ENCODE measurements around the gene ZHX3.

ZHX3 gene

GRCh38 chr20:41277049-41277448, 40.5 kb downstream of the ZHX3 start:
- Histone ChIP-seq H3K9me3 (ENCODE audit: control insufficient read depth, low read depth, low read length) (no peaks in the 10 kb centered on the region), H3K9ac (ENCODE audit: low read length) (no peak overlapping the region), H3K36me3 (ENCODE audit: control insufficient read depth, low read depth, low read length) (no peaks in the 10 kb centered on the region), H3K27me3 (ENCODE audit: control insufficient read depth, insufficient read depth, low read length) (no peaks in the 10 kb centered on the region), H3K4me1 (ENCODE audit: control insufficient read depth, low read depth, low read length) (peaks cover 3% of the 10 kb centered on the region), H3K4me3 (ENCODE audit: low read length) (no peak overlapping the region), H3K27ac (ENCODE audit: low read length) (no peak overlapping the region)

- Histone ChIP-seq H3K4me3 (ENCODE audit: low read length) (no peak overlapping the region), H3K9ac (ENCODE audit: low read length) (no peak overlapping the region), H3K36me3 (ENCODE audit: control insufficient read depth, low read depth, low read length) (no peaks in the 10 kb centered on the region), H3K27ac (ENCODE audit: low read length) (no peak overlapping the region), H3K9me3 (ENCODE audit: control insufficient read depth, low read depth, low read length) (no peaks in the 10 kb centered on the region), H3K4me1 (ENCODE audit: control insufficient read depth, low read depth, low read length) (peaks cover 3% of the 10 kb centered on the region), H3K27me3 (ENCODE audit: control insufficient read depth, insufficient read depth, low read length) (no peaks in the 10 kb centered on the region)
Observed at GRCh38 chr20:41276317-41276751, 41.2 kb downstream of the ZHX3 start.

- Histone ChIP-seq H3K27ac (ENCODE audit: low read length) (no peak overlapping the region), H3K9ac (ENCODE audit: low read length) (no peak overlapping the region), H3K9me3 (ENCODE audit: control insufficient read depth, low read depth, low read length) (no peaks in the 10 kb centered on the region), H3K4me1 (ENCODE audit: control insufficient read depth, low read depth, low read length) (peaks cover 3% of the 10 kb centered on the region), H3K36me3 (ENCODE audit: control insufficient read depth, low read depth, low read length) (no peaks in the 10 kb centered on the region), H3K27me3 (ENCODE audit: control insufficient read depth, insufficient read depth, low read length) (no peaks in the 10 kb centered on the region), H3K4me3 (ENCODE audit: low read length) (no peak overlapping the region)
Observed at GRCh38 chr20:41275301-41275731, 42.2 kb downstream of the ZHX3 start.

- H3K4me3 ChIP-seq (ENCODE audit: low read length) = no peak overlapping the region
- H3K4me1 ChIP-seq (ENCODE audit: control insufficient read depth, low read depth, low read length) = peaks cover 3% of the 10 kb centered on the region
- no peak overlapping the region for H3K9ac ChIP-seq (ENCODE audit: low read length)
- H3K9me3 ChIP-seq (ENCODE audit: control insufficient read depth, low read depth, low read length) = no peaks in the 10 kb centered on the region
- no peak overlapping the region for H3K27ac ChIP-seq (ENCODE audit: low read length)
- no peaks in the 10 kb centered on the region for H3K27me3 ChIP-seq (ENCODE audit: control insufficient read depth, insufficient read depth, low read length)
- no peaks in the 10 kb centered on the region for H3K36me3 ChIP-seq (ENCODE audit: control insufficient read depth, low read depth, low read length)
Observed at GRCh38 chr20:41274152-41274551, 43.4 kb downstream of the ZHX3 start.

GRCh38 chr20:41273445-41273844, 44.1 kb downstream of the ZHX3 start:
- H3K4me1 ChIP-seq (ENCODE audit: control insufficient read depth, low read depth, low read length) = peaks cover 3% of the 10 kb centered on the region
- H3K36me3 ChIP-seq (ENCODE audit: control insufficient read depth, low read depth, low read length) = no peaks in the 10 kb centered on the region
- no peak overlapping the region for H3K9ac ChIP-seq (ENCODE audit: low read length)
- no peaks in the 10 kb centered on the region for H3K9me3 ChIP-seq (ENCODE audit: control insufficient read depth, low read depth, low read length)
- no peak overlapping the region for H3K4me3 ChIP-seq (ENCODE audit: low read length)
- no peak overlapping the region for H3K27ac ChIP-seq (ENCODE audit: low read length)
- no peaks in the 10 kb centered on the region for H3K27me3 ChIP-seq (ENCODE audit: control insufficient read depth, insufficient read depth, low read length)

- Histone ChIP-seq H3K9me3 (ENCODE audit: control insufficient read depth, low read depth, low read length) (no peaks in the 10 kb centered on the region), H3K4me1 (ENCODE audit: control insufficient read depth, low read depth, low read length) (peaks cover 3% of the 10 kb centered on the region), H3K27me3 (ENCODE audit: control insufficient read depth, insufficient read depth, low read length) (no peaks in the 10 kb centered on the region), H3K9ac (ENCODE audit: low read length) (no peak overlapping the region), H3K27ac (ENCODE audit: low read length) (no peak overlapping the region), H3K4me3 (ENCODE audit: low read length) (no peak overlapping the region), H3K36me3 (ENCODE audit: control insufficient read depth, low read depth, low read length) (no peaks in the 10 kb centered on the region)
Observed at GRCh38 chr20:41272339-41272738, 45.2 kb downstream of the ZHX3 start.

- no peak overlapping the region for H3K27ac ChIP-seq (ENCODE audit: low read length)
- H3K4me1 ChIP-seq (ENCODE audit: control insufficient read depth, low read depth, low read length) = peaks cover 3% of the 10 kb centered on the region
- no peaks in the 10 kb centered on the region for H3K27me3 ChIP-seq (ENCODE audit: control insufficient read depth, insufficient read depth, low read length)
- no peak overlapping the region for H3K9ac ChIP-seq (ENCODE audit: low read length)
- H3K4me3 ChIP-seq (ENCODE audit: low read length) = no peak overlapping the region
- no peaks in the 10 kb centered on the region for H3K9me3 ChIP-seq (ENCODE audit: control insufficient read depth, low read depth, low read length)
- H3K36me3 ChIP-seq (ENCODE audit: control insufficient read depth, low read depth, low read length) = no peaks in the 10 kb centered on the region
Observed at GRCh38 chr20:41268917-41269652, 48.4 kb downstream of the ZHX3 start.

GRCh38 chr20:41268402-41268801, 49.1 kb downstream of the ZHX3 start:
- H3K4me3 ChIP-seq (ENCODE audit: low read length) = no peak overlapping the region
- H3K4me1 ChIP-seq (ENCODE audit: control insufficient read depth, low read depth, low read length) = peaks cover 3% of the 10 kb centered on the region
- no peak overlapping the region for H3K27ac ChIP-seq (ENCODE audit: low read length)
- no peaks in the 10 kb centered on the region for H3K36me3 ChIP-seq (ENCODE audit: control insufficient read depth, low read depth, low read length)
- H3K9me3 ChIP-seq (ENCODE audit: control insufficient read depth, low read depth, low read length) = no peaks in the 10 kb centered on the region
- no peaks in the 10 kb centered on the region for H3K27me3 ChIP-seq (ENCODE audit: control insufficient read depth, insufficient read depth, low read length)
- no peak overlapping the region for H3K9ac ChIP-seq (ENCODE audit: low read length)

GRCh38 chr20:41265938-41266337, 51.6 kb downstream of the ZHX3 start:
- H3K36me3 ChIP-seq (ENCODE audit: control insufficient read depth, low read depth, low read length) = no peaks in the 10 kb centered on the region
- no peaks in the 10 kb centered on the region for H3K9me3 ChIP-seq (ENCODE audit: control insufficient read depth, low read depth, low read length)
- no peak overlapping the region for H3K27ac ChIP-seq (ENCODE audit: low read length)
- H3K9ac ChIP-seq (ENCODE audit: low read length) = no peak overlapping the region
- H3K4me1 ChIP-seq (ENCODE audit: control insufficient read depth, low read depth, low read length) = no peaks in the 10 kb centered on the region
- no peaks in the 10 kb centered on the region for H3K27me3 ChIP-seq (ENCODE audit: control insufficient read depth, insufficient read depth, low read length)
- no peak overlapping the region for H3K4me3 ChIP-seq (ENCODE audit: low read length)

- Histone ChIP-seq H3K4me1 (ENCODE audit: control insufficient read depth, low read depth, low read length) (no peaks in the 10 kb centered on the region), H3K36me3 (ENCODE audit: control insufficient read depth, low read depth, low read length) (no peaks in the 10 kb centered on the region), H3K9me3 (ENCODE audit: control insufficient read depth, low read depth, low read length) (no peaks in the 10 kb centered on the region), H3K27me3 (ENCODE audit: control insufficient read depth, insufficient read depth, low read length) (no peaks in the 10 kb centered on the region), H3K9ac (ENCODE audit: low read length) (no peak overlapping the region), H3K27ac (ENCODE audit: low read length) (no peak overlapping the region), H3K4me3 (ENCODE audit: low read length) (no peak overlapping the region)
Observed at GRCh38 chr20:41264819-41265218, 52.7 kb downstream of the ZHX3 start.

- Histone ChIP-seq H3K4me1 (ENCODE audit: control insufficient read depth, low read depth, low read length) (no peaks in the 10 kb centered on the region), H3K9me3 (ENCODE audit: control insufficient read depth, low read depth, low read length) (no peaks in the 10 kb centered on the region), H3K27me3 (ENCODE audit: control insufficient read depth, insufficient read depth, low read length) (no peaks in the 10 kb centered on the region), H3K36me3 (ENCODE audit: control insufficient read depth, low read depth, low read length) (no peaks in the 10 kb centered on the region), H3K4me3 (ENCODE audit: low read length) (no peak overlapping the region), H3K27ac (ENCODE audit: low read length) (no peak overlapping the region), H3K9ac (ENCODE audit: low read length) (no peak overlapping the region)
Observed at GRCh38 chr20:41261790-41262717, 55.5 kb downstream of the ZHX3 start.

All from iPS-18a (cell line).